IMR-90 (cell line): ENCODE measurements around the gene PFDN1. TPM values are rescaled to one million over a fixed set of nuclear protein-coding genes. Genes with fewer than 3 reads are reported as not detected.

ENCODE experiments used
- ATAC-seq: fragments of 200-7000 bp; cut with Tn5 transposase; 2 replicates; pipeline ENCODE4 v1.9.1; 2020; ENCODE audit warnings: low read depth, mild to moderate bottlenecking, moderate library complexity
- BruUV-seq: library from RNA; stranded (reverse); fragments of 400-500 nt; replicated peaks from 2 replicates; lab custom pipeline; 2021; lab: Mats Ljungman, UMichigan
- CTCF ChIA-PET: fragments of 300-600 bp; formaldehyde crosslinking; extraction: SDS; loops from one replicate; lab custom pipeline; 2021; ENCODE audit warnings: antibody characterized with exemption; lab: Yijun Ruan, JAX
- POLR2A ChIA-PET: fragments of 300-600 bp; sonication (Branson Sonifier 250); formaldehyde crosslinking; loops from one replicate; lab custom pipeline; 2022; ENCODE audit warnings: antibody characterized with exemption; ENCODE audit not compliant: unreplicated experiment; lab: Charles Lee
- DNase-seq: peaks from one replicate; pipeline ENCODE4 v3.0.0; 2013
- H2AFZ ChIP-seq: replicated peaks from 2 replicates; pipeline ENCODE3; 2013; ENCODE audit warnings: low read length, mild to moderate bottlenecking; ENCODE audit not compliant: poor library complexity
- H2AK5ac ChIP-seq: 2 replicates; pipeline ENCODE4 v1.6.1; 2013; ENCODE audit warnings: low read depth, low read length, inconsistent platforms
- H2AK9ac ChIP-seq: replicated peaks from 2 replicates; pipeline ENCODE3; 2013; ENCODE audit warnings: mild to moderate bottlenecking, low read depth, low read length, moderate library complexity; ENCODE audit not compliant: poor library complexity
- H2BK120ac ChIP-seq: 2 replicates; pipeline ENCODE4 v1.6.1; 2013; ENCODE audit warnings: low read depth, low read length, inconsistent platforms
- H2BK15ac ChIP-seq: 3 replicates; pipeline ENCODE4 v1.6.1; 2013; ENCODE audit warnings: low read depth, low read length, inconsistent platforms
- H2BK20ac ChIP-seq: 2 replicates; pipeline ENCODE4 v1.6.1; 2013; ENCODE audit warnings: low read depth, mild to moderate bottlenecking, inconsistent platforms, low read length, moderate library complexity
- H2BK5ac ChIP-seq: 2 replicates; pipeline ENCODE4 v1.6.1; 2013; ENCODE audit warnings: mild to moderate bottlenecking, low read depth, low read length, inconsistent platforms; ENCODE audit not compliant: poor library complexity, severe bottlenecking
- H3K14ac ChIP-seq: replicated peaks from 2 replicates; pipeline ENCODE4 v1.6.1; 2013; ENCODE audit warnings: low read depth, low read length, inconsistent platforms
- H3K18ac ChIP-seq: 2 replicates; pipeline ENCODE4 v1.6.1; 2013; ENCODE audit warnings: low read depth, low read length, control low read depth
- H3K23ac ChIP-seq: 2 replicates; pipeline ENCODE4 v1.6.1; 2013; ENCODE audit warnings: low read depth, low read length, inconsistent platforms
- H3K27ac ChIP-seq: 2 replicates; pipeline ENCODE4 v1.5.1; 2013; ENCODE audit warnings: mild to moderate bottlenecking, control low read depth, low read length; ENCODE audit not compliant: insufficient read depth
- H3K27me3 ChIP-seq: 2 replicates; pipeline ENCODE4 v1.6.1; 2013; ENCODE audit warnings: low read length; ENCODE audit not compliant: control insufficient read depth, insufficient read depth
- H3K36me3 ChIP-seq: 2 replicates; pipeline ENCODE4 v1.6.1; 2013; ENCODE audit warnings: low read length, mixed read lengths; ENCODE audit not compliant: control insufficient read depth, insufficient read depth
- H3K4ac ChIP-seq: 2 replicates; pipeline ENCODE4 v1.6.1; 2013; ENCODE audit warnings: low read depth, low read length, inconsistent platforms
- H3K4me1 ChIP-seq: 2 replicates; pipeline ENCODE4 v1.6.1; 2013; ENCODE audit warnings: low read length, mixed read lengths; ENCODE audit not compliant: control insufficient read depth, insufficient read depth
- H3K4me2 ChIP-seq: 2 replicates; pipeline ENCODE4 v1.6.1; 2013; ENCODE audit warnings: low read depth, mild to moderate bottlenecking, control low read depth, low read length, moderate library complexity
- H3K4me3 ChIP-seq: 2 replicates; pipeline ENCODE4 v1.5.1; 2013; ENCODE audit warnings: low read depth, mild to moderate bottlenecking, control low read depth, low read length, moderate library complexity; ENCODE audit not compliant: insufficient read depth
- H3K56ac ChIP-seq: 2 replicates; pipeline ENCODE4 v1.6.1; 2013; ENCODE audit warnings: low read length, inconsistent platforms; ENCODE audit not compliant: insufficient read depth; ENCODE audit errors: extremely low read depth
- H3K79me1 ChIP-seq, 2 experiments: 2 replicates each; pipeline ENCODE4 v1.6.1; 2013; ENCODE audit warnings: low read length in 2 of 2, inconsistent platforms in 1 of 2, low read depth in 1 of 2
- H3K9ac ChIP-seq: 2 replicates; pipeline ENCODE4 v1.6.1; 2013; ENCODE audit warnings: low read depth, low read length, control low read depth
- H3K9me1 ChIP-seq: 2 replicates; pipeline ENCODE4 v1.6.1; 2013; ENCODE audit warnings: low read length, inconsistent platforms; ENCODE audit not compliant: insufficient read depth
- H3K9me3 ChIP-seq: 2 replicates; pipeline ENCODE4 v1.6.1; 2013; ENCODE audit warnings: low read length; ENCODE audit not compliant: control insufficient read depth, insufficient read depth
- H4K20me1 ChIP-seq: 2 replicates; pipeline ENCODE4 v1.6.1; 2013; ENCODE audit warnings: low read length, inconsistent platforms; ENCODE audit not compliant: insufficient read depth
- H4K5ac ChIP-seq: 2 replicates; pipeline ENCODE4 v1.6.1; 2013; ENCODE audit warnings: mild to moderate bottlenecking, low read depth, low read length, control low read depth
- H4K8ac ChIP-seq, 2 experiments: 2 replicates each; pipeline ENCODE4 v1.6.1; 2013; ENCODE audit warnings: low read depth in 2 of 2, low read length in 2 of 2, control low read depth in 1 of 2, inconsistent platforms in 1 of 2
- H4K91ac ChIP-seq: 2 replicates; pipeline ENCODE4 v1.6.1; 2013; ENCODE audit warnings: low read depth, low read length, inconsistent platforms; ENCODE audit not compliant: insufficient read depth
- WGBS, 2 experiments: methylation state at CpG; one replicate each; pipeline versions ENCODE4 v1.1.5 to v1.1.7; 2013; ENCODE audit warnings: missing lambda C conversion rate in 2 of 2; ENCODE audit not compliant: insufficient read length in 1 of 2; ENCODE audit errors: extremely low coverage in 2 of 2; 5-methylcytosine and 5-hydroxymethylcytosine counted together
- dilution Hi-C: fragments of 300-500 bp; cut with HindIII; formaldehyde crosslinking; loops from one replicate; pipeline ENCODE4 v1.14.3; 2018; ENCODE audit warnings: low sequenced_read_pairs; ENCODE audit not compliant: unreplicated experiment
- in situ Hi-C: fragments of 300-500 bp; cut with MboI; formaldehyde crosslinking; loops from 3 replicates; pipeline ENCODE4 v1.14.3; 2019; ENCODE audit warnings: low sequenced_read_pairs, inconsistent platforms, mixed read lengths
- intact Hi-C: fragments of 100-400 bp; cut with micrococcal nuclease; formaldehyde crosslinking; loops from 2 replicates; pipeline ENCODE4 v1.10.0; 2022
- polyA plus RNA-seq, 3 experiments: library from polyadenylated mRNA; depleted of rRNA; stranded (reverse); fragments of >200 nt; gene quantifications; 2 replicates each; pipeline ENCODE4 v1.2.3, GENCODE V29; 2012; ENCODE audit warnings: low replicate concordance in 1 of 3
- total RNA-seq: library from RNA; depleted of rRNA; stranded (reverse); fragments of >200 nt; gene quantifications from 2 replicates; pipeline ENCODE4 v1.2.3, GENCODE V29; 2012
- TF ChIP-seq, protein P1 (sequence below): fragments of 150-350 bp; IDR thresholded peaks from 2 replicates; pipeline ENCODE4 v1.6.1; 2016; ENCODE audit warnings: low read depth, mild to moderate bottlenecking, low read length, moderate library complexity, borderline replicate concordance
- TF ChIP-seq, protein P2 (sequence below): conservative IDR thresholded peaks from 2 replicates; pipeline ENCODE4 v1.5.1; 2012; ENCODE audit warnings: mild to moderate bottlenecking, low read depth, low read length, improper control_type of control experiment
- TF ChIP-seq, protein P3 (sequence below): fragments of 150-350 bp; IDR thresholded peaks from 2 replicates; pipeline ENCODE4 v1.6.1; 2017; ENCODE audit warnings: mild to moderate bottlenecking, antibody characterized with exemption, low read length, low read depth

PFDN1 gene
- total and polyA plus RNA-seq, 2 of the 4 experiments (the other 2 are of a cell fraction) = 98.8 to 134 TPM

DNA sequence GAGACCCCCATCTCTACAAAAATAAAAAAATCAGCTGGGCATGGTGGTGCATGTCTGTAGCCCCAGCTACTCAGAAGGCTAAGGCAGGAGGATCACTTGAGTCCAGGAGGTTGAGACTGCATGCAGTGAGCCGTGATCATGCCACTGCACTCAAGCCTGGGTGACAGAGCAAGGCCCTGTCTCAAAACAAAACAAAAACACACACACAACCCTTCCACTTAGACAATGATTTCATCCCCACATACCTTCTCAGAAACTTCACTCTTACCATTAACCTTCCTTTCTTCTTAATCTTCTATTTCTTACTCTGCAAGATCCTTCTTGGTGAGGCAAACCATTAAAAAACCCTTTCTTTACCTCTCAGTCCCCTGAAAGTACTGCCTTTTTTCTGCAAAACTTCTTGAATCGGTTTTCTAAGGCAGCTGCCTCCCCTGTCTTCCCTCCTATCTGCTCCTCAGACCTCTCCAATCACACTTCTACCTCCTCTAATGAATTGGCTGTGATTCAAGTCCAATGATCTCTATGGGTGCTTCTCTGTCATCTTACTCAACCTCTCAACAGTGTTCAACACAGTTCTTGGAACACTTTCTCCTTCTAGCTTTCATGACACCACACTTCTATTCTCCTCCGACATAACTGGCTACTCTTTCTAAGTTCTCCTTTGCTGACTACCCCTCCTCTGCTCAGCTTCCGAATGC, 47.3 kb downstream of the PFDN1 start:
- Histone ChIP-seq H4K91ac (no peak overlapping the region), H2BK120ac (no peak overlapping the region), H3K18ac (no peak overlapping the region), H3K4me1 (peaks cover 27% of the 10 kb centered on the region), H4K8ac (no peak overlapping the region), H3K79me1 (peaks cover 57 to 90% of the 10 kb centered on the region in 2 experiments), H3K4me2 (no peak overlapping the region), H3K9me1 (peaks cover 47% of the 10 kb centered on the region), H2AK9ac (no peak overlapping the region), H3K4ac (no peak overlapping the region), H2BK15ac (no peak overlapping the region), H3K9ac (no peak overlapping the region), H3K23ac (no peak overlapping the region), H4K5ac (no peak overlapping the region), H3K4me3 (no peak overlapping the region), H3K9me3 (no peaks in the 10 kb centered on the region), H3K27me3 (no peaks in the 10 kb centered on the region), H3K14ac (no peak overlapping the region), H3K36me3 (0 out of 2 replicates have a peak, but pooled peaks cover 1% of the 10 kb centered on the region), H3K56ac (no peak overlapping the region), H2BK20ac (no peak overlapping the region), H4K20me1 (peaks cover 15% of the 10 kb centered on the region; the same call in 1 of the 2 replicates), H3K27ac (no peak overlapping the region), H2BK5ac (no peak overlapping the region), H2AK5ac (no peak overlapping the region), H2AFZ (no peak overlapping the region)
- dilution Hi-C loops (no loop called here), intact Hi-C loops (no loop called here), in situ Hi-C loops (no loop called here)
- TF ChIP-seq, protein P1, sequence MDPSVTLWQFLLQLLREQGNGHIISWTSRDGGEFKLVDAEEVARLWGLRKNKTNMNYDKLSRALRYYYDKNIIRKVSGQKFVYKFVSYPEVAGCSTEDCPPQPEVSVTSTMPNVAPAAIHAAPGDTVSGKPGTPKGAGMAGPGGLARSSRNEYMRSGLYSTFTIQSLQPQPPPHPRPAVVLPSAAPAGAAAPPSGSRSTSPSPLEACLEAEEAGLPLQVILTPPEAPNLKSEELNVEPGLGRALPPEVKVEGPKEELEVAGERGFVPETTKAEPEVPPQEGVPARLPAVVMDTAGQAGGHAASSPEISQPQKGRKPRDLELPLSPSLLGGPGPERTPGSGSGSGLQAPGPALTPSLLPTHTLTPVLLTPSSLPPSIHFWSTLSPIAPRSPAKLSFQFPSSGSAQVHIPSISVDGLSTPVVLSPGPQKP = no peak
- TF ChIP-seq, protein P2, sequence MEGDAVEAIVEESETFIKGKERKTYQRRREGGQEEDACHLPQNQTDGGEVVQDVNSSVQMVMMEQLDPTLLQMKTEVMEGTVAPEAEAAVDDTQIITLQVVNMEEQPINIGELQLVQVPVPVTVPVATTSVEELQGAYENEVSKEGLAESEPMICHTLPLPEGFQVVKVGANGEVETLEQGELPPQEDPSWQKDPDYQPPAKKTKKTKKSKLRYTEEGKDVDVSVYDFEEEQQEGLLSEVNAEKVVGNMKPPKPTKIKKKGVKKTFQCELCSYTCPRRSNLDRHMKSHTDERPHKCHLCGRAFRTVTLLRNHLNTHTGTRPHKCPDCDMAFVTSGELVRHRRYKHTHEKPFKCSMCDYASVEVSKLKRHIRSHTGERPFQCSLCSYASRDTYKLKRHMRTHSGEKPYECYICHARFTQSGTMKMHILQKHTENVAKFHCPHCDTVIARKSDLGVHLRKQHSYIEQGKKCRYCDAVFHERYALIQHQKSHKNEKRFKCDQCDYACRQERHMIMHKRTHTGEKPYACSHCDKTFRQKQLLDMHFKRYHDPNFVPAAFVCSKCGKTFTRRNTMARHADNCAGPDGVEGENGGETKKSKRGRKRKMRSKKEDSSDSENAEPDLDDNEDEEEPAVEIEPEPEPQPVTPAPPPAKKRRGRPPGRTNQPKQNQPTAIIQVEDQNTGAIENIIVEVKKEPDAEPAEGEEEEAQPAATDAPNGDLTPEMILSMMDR = no peak
- TF ChIP-seq, protein P3, sequence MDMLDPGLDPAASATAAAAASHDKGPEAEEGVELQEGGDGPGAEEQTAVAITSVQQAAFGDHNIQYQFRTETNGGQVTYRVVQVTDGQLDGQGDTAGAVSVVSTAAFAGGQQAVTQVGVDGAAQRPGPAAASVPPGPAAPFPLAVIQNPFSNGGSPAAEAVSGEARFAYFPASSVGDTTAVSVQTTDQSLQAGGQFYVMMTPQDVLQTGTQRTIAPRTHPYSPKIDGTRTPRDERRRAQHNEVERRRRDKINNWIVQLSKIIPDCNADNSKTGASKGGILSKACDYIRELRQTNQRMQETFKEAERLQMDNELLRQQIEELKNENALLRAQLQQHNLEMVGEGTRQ = no peak
- 87% methylated on average over 4 of the region's 4 CpGs; no CpG with 5 or more reads in 1 of the 2 experiments for WGBS, 2 experiments
- ATAC-seq (no peak), DNase-seq (no peak)
- ChIA-PET CTCF (interaction anchor here (1.0 to 1.9 kb wide), 2 partner anchors 90 to 108 kb away, joined by 3 to 7 read pairs; partner anchors contain the start of gene HBEGF), POLR2A (no interaction called here)
- no TSS peak for BruUV-seq
